GM10248 (cell line): ENCODE data around the gene SPPL2B.
"Not testable (repeated sequence)": the region's sequence is repeated elsewhere in the genome, so short reads cannot be mapped to it uniquely, and the experiment has no call there.

Experiments used
- CTCF ChIA-PET: fragments of 300-600 bp; sonication (Branson Sonifier 250); formaldehyde crosslinking; extraction: SDS; loops from one replicate; lab custom pipeline; 2021; ENCODE audit warnings: antibody characterized with exemption; lab: Yijun Ruan, JAX
- POLR2A ChIA-PET: fragments of 350-650 bp; sonication (Branson Sonifier 250); formaldehyde crosslinking; extraction: SDS; loops from one replicate; lab custom pipeline; 2020; ENCODE audit warnings: antibody characterized with exemption; lab: Yijun Ruan, JAX
- DNase-seq: peaks from one replicate; pipeline ENCODE4 v3.0.0; 2012; ENCODE audit errors: extremely low spot score
- CTCF ChIP-seq: IDR thresholded peaks from 2 replicates; pipeline ENCODE4 v1.5.1; 2012; ENCODE audit warnings: mild to moderate bottlenecking, low read depth; ENCODE audit errors: extremely low read depth, missing control alignments, control extremely low read depth

The SPPL2B gene

GRCh38 chr19:2385053-2385721 lies 56.7 kb downstream of the SPPL2B start:
- CTCF ChIA-PET: interaction anchor here (1.5 kb wide), 1 partner anchor 229 kb away, joined by 3 read pairs; no protein-coding TSS in a partner anchor
- peak; percentile 63 for DNase-seq
- POLR2A ChIA-PET: interaction anchor here (0.7 kb wide), 1 partner anchor 311 kb away, joined by 3 read pairs; no protein-coding TSS in a partner anchor
- no peak for TF ChIP-seq CTCF

DNA sequence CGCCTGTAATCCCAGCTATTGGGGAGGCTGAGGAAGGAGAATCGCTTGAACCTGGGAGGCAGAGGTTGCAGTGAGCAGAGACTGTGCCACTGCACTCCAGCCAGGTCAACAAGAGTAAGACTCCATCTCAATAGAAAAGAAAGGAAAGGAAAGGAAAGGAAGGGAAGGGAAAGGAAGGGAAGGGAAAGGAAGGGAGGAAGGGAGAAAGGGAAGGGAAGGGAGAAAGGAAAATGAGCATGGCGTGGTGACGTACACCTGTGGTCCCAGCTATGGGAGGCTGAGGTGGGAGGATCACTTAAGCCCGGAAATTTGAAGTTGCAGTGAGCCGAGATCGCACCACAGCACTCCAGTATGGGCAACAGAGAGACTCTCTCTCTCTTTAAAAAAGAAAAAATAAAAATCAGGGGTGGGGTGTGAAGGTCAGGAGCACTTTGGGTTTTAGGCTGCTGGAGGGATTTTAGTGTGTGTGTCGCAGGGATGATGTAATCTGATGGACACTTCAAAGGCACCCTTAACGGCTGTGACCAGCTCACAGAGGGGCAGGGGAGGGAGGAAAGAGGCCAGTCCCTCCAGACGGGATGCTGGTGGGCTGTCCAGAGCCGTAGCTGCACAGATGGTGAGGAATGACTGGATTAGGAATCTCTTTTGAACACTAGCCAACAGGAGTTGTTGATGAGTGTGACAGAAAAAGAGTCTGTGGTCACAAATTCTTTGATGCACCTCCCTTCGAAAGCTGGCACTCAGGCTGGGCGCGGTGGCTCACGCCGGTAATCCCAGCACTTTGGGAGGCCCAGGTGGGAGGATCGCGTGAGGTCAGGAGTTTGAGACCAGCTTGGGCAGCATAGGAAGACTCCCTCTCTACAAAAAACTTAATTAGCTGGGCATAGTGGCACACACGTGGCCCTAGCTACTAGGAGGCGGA lies 59.1 kb downstream of the SPPL2B start:
- POLR2A ChIA-PET: interaction anchor here (1.0 kb wide), 1 partner anchor 89 kb away, joined by 3 read pairs; the partner anchor contains the start of gene GADD45B
- CTCF ChIA-PET: interaction anchor here (1.1 kb wide), 1 partner anchor 51 kb away, joined by 3 read pairs; no protein-coding TSS in a partner anchor
- no peak for DNase-seq
- no peak for TF ChIP-seq CTCF

- no peak for TF ChIP-seq CTCF
Measured at GRCh38 chr19:2389594-2389993, 61.1 kb downstream of the SPPL2B start.

GRCh38 chr19:2391118-2391725 lies 62.7 kb downstream of the SPPL2B start:
- peak; percentile 74 for TF ChIP-seq CTCF
- POLR2A ChIA-PET: no interaction called here
- peak; percentile 61 for DNase-seq
- CTCF ChIA-PET: interaction anchor here (0.7 to 2.7 kb wide), 15 partner anchors 8 to 161 kb away, joined by 3 to 13 read pairs (median 4); no protein-coding TSS in a partner anchor

More at GRCh38 chr19:2389594-2389993, 61.1 kb downstream of the SPPL2B start:
- DNase-seq: no peak
- POLR2A ChIA-PET: no interaction called here
- CTCF ChIA-PET: interaction anchor here (1.5 kb wide), 1 partner anchor 152 kb away, joined by 4 read pairs; no protein-coding TSS in a partner anchor

DNA sequence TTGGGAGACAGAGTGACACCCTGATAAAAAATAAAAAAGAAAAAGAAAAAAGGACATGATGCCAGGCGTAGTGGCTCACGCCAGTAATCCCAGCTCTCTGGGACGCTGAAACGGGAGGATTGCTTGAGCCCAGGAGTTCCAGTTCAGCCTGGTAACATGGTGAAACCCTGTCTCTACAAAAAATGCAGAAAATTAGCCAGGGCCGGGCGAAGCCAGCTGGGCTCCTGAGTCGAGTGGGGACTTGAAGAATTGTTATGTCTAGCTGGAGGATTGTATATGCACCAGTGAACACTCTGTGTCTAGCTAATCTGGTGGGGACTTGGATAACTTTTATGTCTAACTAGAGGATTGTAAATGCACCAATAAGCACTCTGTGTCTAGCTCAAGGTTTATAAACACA lies 63.9 kb downstream of the SPPL2B start:
- no peak for DNase-seq
- CTCF ChIA-PET: interaction anchor here (0.8 to 2.7 kb wide), 25 partner anchors 9 to 256 kb away, joined by 3 to 13 read pairs (median 3); partner anchors contain the start of gene TIMM13
- no peak for TF ChIP-seq CTCF
- POLR2A ChIA-PET: interaction anchor here (0.6 to 1.2 kb wide), 2 partner anchors 84 to 246 kb away, joined by 3 to 4 read pairs; partner anchors contain the start of gene GADD45B

DNA sequence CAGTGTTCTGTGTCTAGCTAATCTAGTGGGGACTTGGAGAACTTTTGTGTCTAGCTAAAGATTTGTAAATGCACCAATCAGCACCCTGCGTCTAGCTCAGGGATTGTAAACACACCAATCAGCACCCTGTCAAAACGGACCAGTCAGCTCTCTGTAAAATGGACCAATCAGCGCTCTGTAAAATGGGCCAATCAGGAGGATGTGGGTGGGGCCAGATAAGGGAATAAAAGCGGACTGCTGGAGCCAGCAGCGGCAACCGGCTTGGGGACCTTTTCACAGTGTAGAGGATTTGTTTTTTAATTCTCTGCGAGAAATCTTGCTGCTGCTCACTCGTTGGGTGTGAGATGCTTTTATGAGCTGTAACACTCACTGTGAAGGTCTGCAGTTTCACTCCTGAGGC lies 64.4 kb downstream of the SPPL2B start:
- POLR2A ChIA-PET: interaction anchor here (1.2 kb wide), 1 partner anchor 83 kb away, joined by 3 read pairs; the partner anchor contains the start of gene GADD45B
- not testable (repeated sequence) for DNase-seq
- CTCF ChIA-PET: interaction anchor here (0.8 to 2.7 kb wide), 17 partner anchors 9 to 255 kb away, joined by 3 to 13 read pairs (median 4); partner anchors contain the start of gene TIMM13
